Tibial nerve (tissue), 4 donors: ENCODE measurements around the gene ZNF789.

Source experiments
- CTCF ChIP-seq, 5 experiments: fragments of 200-600 bp in 3 of 5; fragments of 450-650 bp in 2 of 5; sonication (generic) in 3 of 5; IDR thresholded peaks; one replicate each; pipeline ENCODE4 v1.5.1; 2016 to 2019; ENCODE audit warnings: antibody characterized with exemption in 5 of 5, mild to moderate bottlenecking in 3 of 5, moderate library complexity in 2 of 5
- EP300 ChIP-seq, 2 donors: sonication (generic); formaldehyde crosslinking; IDR thresholded peaks; one replicate each; pipeline ENCODE4 v1.6.1; 2017; ENCODE audit warnings: antibody characterized with exemption in 2 of 2, mild to moderate bottlenecking in 1 of 2

- TF ChIP-seq CTCF (IDR thresholded peaks at IDR 0.05): no peak
- TF ChIP-seq EP300 (IDR thresholded peaks at IDR 0.05): no peak
These were observed 15.5 kb upstream of the ZNF789 start for GRCh38 chr7:99457050-99457649.
